Esophagus muscularis mucosa (tissue), 4 donors: Measurements from ENCODE around the gene SLCO3A1. TPM values are rescaled to one million over a fixed set of nuclear protein-coding genes. Genes with fewer than 3 reads are reported as not detected.

Experiments
- DNase-seq: peaks from one replicate; pipeline ENCODE4 v3.0.0-alpha.2; 2017; ENCODE audit errors: extremely low spot score
- H3K27ac ChIP-seq, 4 donors: fragments of 200-600 bp; sonication (generic); replicated peaks in 1 of 4; 1 replicate in 3 of 4; 2 replicates in 1 of 4; pipeline ENCODE4 v1.5.1; 2016 to 2019; ENCODE audit warnings: mild to moderate bottlenecking in 1 of 4
- H3K27me3 ChIP-seq, 4 donors: fragments of 200-600 bp; sonication (generic); one replicate each; pipeline versions ENCODE4 v1.5.1 to v1.6.0; 2016 to 2019
- H3K36me3 ChIP-seq, 4 donors: fragments of 200-600 bp; sonication (generic); one replicate each; pipeline ENCODE4 v1.5.1; 2016 to 2019
- H3K4me1 ChIP-seq, 4 donors: fragments of 200-600 bp; sonication (generic); one replicate each; pipeline ENCODE4 v1.5.1; 2016 to 2019
- H3K4me3 ChIP-seq, 4 donors: fragments of 200-600 bp; sonication (generic); 1 replicate in 2 of 4; 2 replicates in 2 of 4; pipeline ENCODE4 v1.5.1; 2016 to 2019; ENCODE audit warnings: mild to moderate bottlenecking in 4 of 4, moderate library complexity in 1 of 4
- H3K9me3 ChIP-seq, 4 donors: fragments of 200-600 bp; sonication (generic); 1 replicate in 3 of 4; 2 replicates in 1 of 4; pipeline ENCODE4 v1.5.1; 2016 to 2019
- CTCF ChIP-seq, 3 experiments: fragments of 200-600 bp in 2 of 3; fragments of 450-650 bp in 1 of 3; sonication (generic) in 2 of 3; IDR thresholded peaks; one replicate each; pipeline ENCODE4 v1.5.1; 2017 to 2019; ENCODE audit warnings: antibody characterized with exemption in 3 of 3, mild to moderate bottlenecking in 2 of 3, moderate library complexity in 1 of 3
- EP300 ChIP-seq: sonication (generic); formaldehyde crosslinking; IDR thresholded peaks from one replicate; pipeline ENCODE4 v1.6.1; 2017; ENCODE audit warnings: antibody characterized with exemption
- POLR2A ChIP-seq: fragments of 450-650 bp; IDR thresholded peaks from one replicate; pipeline ENCODE4 v1.6.1; 2017; ENCODE audit warnings: antibody characterized with exemption, moderate library complexity, mild to moderate bottlenecking, low read depth
- POLR2AphosphoS5 ChIP-seq, 2 donors: sonication (generic); formaldehyde crosslinking; IDR thresholded peaks; one replicate each; pipeline ENCODE4 v1.6.1; 2017; ENCODE audit warnings: antibody characterized with exemption in 2 of 2
- WGBS: methylation state at CpG from one replicate; pipeline ENCODE4 v1.1.5; 2018; 5-methylcytosine and 5-hydroxymethylcytosine counted together
- intact Hi-C: fragments of 100-400 bp; cut with DNase I; formaldehyde crosslinking; loops from one replicate; pipeline ENCODE4 v1.15.1; 2023
- total RNA-seq, 4 donors: library from RNA; depleted of rRNA; stranded (reverse); fragments of >200 nt; gene quantifications; one replicate each; pipeline versions ENCODE4 v1.1.0 to v1.2.1, GENCODE V29; 2016

Gene SLCO3A1
- total RNA-seq, 4 donors from 2014 or later = 5.6 to 17.5 (median 12.3) TPM

GRCh38 chr15:92075764-92076163 lies 222.3 kb downstream of the SLCO3A1 start:
- H3K4me1 ChIP-seq = peaks cover 21 to 46% (median 37%) of the 10 kb centered on the region in 4 donors
- 80% methylated on average over 7 of the region's 7 CpGs for WGBS
- TF ChIP-seq POLR2AphosphoS5 (IDR thresholded peaks at IDR 0.05) (no peak), CTCF (IDR thresholded peaks at IDR 0.05) (no peak), POLR2A (no peak), EP300 (no peak)

GRCh38 chr15:92076541-92076940 lies 223.0 kb downstream of the SLCO3A1 start:
- intact Hi-C loops = loop anchor here (2.0 to 5.0 kb wide), 2 partner anchors 224 to 774 kb away; partner anchors contain the start of gene SLCO3A1
- no peak for DNase-seq
- Histone ChIP-seq H3K4me3 (no peak overlapping the region), H3K36me3 (no peaks in the 10 kb centered on the region), H3K4me1 (peaks cover 21 to 39% (median 32%) of the 10 kb centered on the region in 4 donors), H3K9me3 (no peaks in the 10 kb centered on the region), H3K27ac (no peak overlapping the region), H3K27me3 (no peaks in the 10 kb centered on the region)
- no peak for TF ChIP-seq EP300
- no peak for TF ChIP-seq CTCF (IDR thresholded peaks at IDR 0.05)
- TF ChIP-seq POLR2A = no peak
- no peak for TF ChIP-seq POLR2AphosphoS5 (IDR thresholded peaks at IDR 0.05)
- WGBS = 83% methylated on average over 4 of the region's 8 CpGs

More at GRCh38 chr15:92075764-92076163, 222.3 kb downstream of the SLCO3A1 start:
- Histone ChIP-seq H3K9me3 (no peaks in the 10 kb centered on the region), H3K27me3 (no peaks in the 10 kb centered on the region), H3K4me3 (no peak overlapping the region), H3K27ac (no peak overlapping the region), H3K36me3 (no peaks in the 10 kb centered on the region)
- DNase-seq = no peak
- intact Hi-C loops = loop anchor here (2.0 to 5.0 kb wide), 2 partner anchors 223 to 773 kb away; partner anchors contain the start of gene SLCO3A1

GRCh38 chr15:92077353-92078085 lies 224.0 kb downstream of the SLCO3A1 start:
- DNase-seq = no peak
- TF ChIP-seq POLR2A (no peak), POLR2AphosphoS5 (IDR thresholded peaks at IDR 0.05) (no peak), EP300 (no peak), CTCF (IDR thresholded peaks at IDR 0.05) (peak; percentile 63 to 77 (median 63))
- 65% methylated on average over 8 of the region's 13 CpGs for whole genome bisulfite sequencing
- no peak overlapping the region for H3K4me3 ChIP-seq
- H3K9me3 ChIP-seq = no peaks in the 10 kb centered on the region
- no peaks in the 10 kb centered on the region for H3K27me3 ChIP-seq
- H3K4me1 ChIP-seq = peaks cover 31 to 44% (median 40%) of the 10 kb centered on the region in 4 donors
- H3K27ac ChIP-seq = no peak overlapping the region
- intact Hi-C loops = loop anchor here (2.0 to 5.0 kb wide), 2 partner anchors 225 to 775 kb away; partner anchors contain the start of gene SLCO3A1
- H3K36me3 ChIP-seq = no peaks in the 10 kb centered on the region

GRCh38 chr15:92078270-92078669 lies 224.8 kb downstream of the SLCO3A1 start:
- WGBS = 98% methylated on average over 5 of the region's 6 CpGs
- Histone ChIP-seq H3K4me3 (no peak overlapping the region), H3K4me1 (peaks cover 29 to 50% (median 39%) of the 10 kb centered on the region in 4 donors), H3K27me3 (no peaks in the 10 kb centered on the region), H3K9me3 (no peaks in the 10 kb centered on the region), H3K36me3 (no peaks in the 10 kb centered on the region), H3K27ac (no peak overlapping the region)
- DNase-seq = no peak
- intact Hi-C loops = loop anchor here (5.0 kb wide), 1 partner anchor 226 kb away; the partner anchor contains the start of gene SLCO3A1
- TF ChIP-seq CTCF (IDR thresholded peaks at IDR 0.05) = no peak
- TF ChIP-seq EP300 = no peak
- TF ChIP-seq POLR2AphosphoS5 (IDR thresholded peaks at IDR 0.05) = no peak
- TF ChIP-seq POLR2A = no peak
